Osteoblast (primary cell): ENCODE results near the gene C9. TPM values are rescaled to one million over a fixed set of nuclear protein-coding genes. Genes with fewer than 3 reads are reported as not detected.

Experiments
- DNase-seq: peaks from one replicate; pipeline ENCODE4 v3.0.0; 2011; ENCODE audit warnings: low spot score, mixed read lengths; ENCODE audit not compliant: insufficient read length; ENCODE audit errors: missing footprints
- H2AFZ ChIP-seq: 2 replicates; pipeline ENCODE4 v1.6.0; 2011; ENCODE audit warnings: mild to moderate bottlenecking, low read length
- H3K27ac ChIP-seq: 2 replicates; pipeline ENCODE4 v1.5.1; 2011; ENCODE audit warnings: mild to moderate bottlenecking, low read depth, low read length, moderate library complexity
- H3K27me3 ChIP-seq: 2 replicates; pipeline ENCODE4 v1.6.0; 2012; ENCODE audit warnings: mild to moderate bottlenecking, control low read depth, inconsistent platforms, low read length, moderate library complexity; ENCODE audit not compliant: insufficient read depth
- H3K36me3 ChIP-seq: 2 replicates; pipeline ENCODE4 v1.5.1; 2011; ENCODE audit warnings: mild to moderate bottlenecking, low read length, control low read depth, moderate library complexity; ENCODE audit not compliant: insufficient read depth
- H3K4me1 ChIP-seq: 2 replicates; pipeline ENCODE4 v1.5.1; 2011; ENCODE audit warnings: mild to moderate bottlenecking, low read length, control low read depth, moderate library complexity; ENCODE audit not compliant: insufficient read depth
- H3K4me2 ChIP-seq: 2 replicates; pipeline ENCODE4 v1.6.0; 2011; ENCODE audit warnings: mild to moderate bottlenecking, low read length; ENCODE audit not compliant: insufficient read depth
- H3K4me3 ChIP-seq: fragments of 200-600 bp; sonication (generic); 3 replicates; pipeline ENCODE4 v1.5.1; 2012; ENCODE audit warnings: mild to moderate bottlenecking, low read length, inconsistent platforms; ENCODE audit not compliant: insufficient read depth
- H3K79me2 ChIP-seq: 2 replicates; pipeline ENCODE4 v1.6.0; 2012; ENCODE audit warnings: mild to moderate bottlenecking, low read length, control low read depth, inconsistent platforms; ENCODE audit not compliant: insufficient read depth
- H3K9me3 ChIP-seq: 2 replicates; pipeline ENCODE4 v1.5.1; 2011; ENCODE audit warnings: low read depth, low read length, control low read depth
- H4K20me1 ChIP-seq: 2 replicates; pipeline ENCODE4 v1.6.0; 2012; ENCODE audit warnings: mild to moderate bottlenecking, low read length, control low read depth; ENCODE audit not compliant: insufficient read depth
- total RNA-seq: library from RNA; depleted of rRNA; stranded (reverse); fragments of >200 nt; gene quantifications from 2 replicates; pipeline ENCODE4 v1.2.3, GENCODE V29; 2012
- TF ChIP-seq, protein P1 (sequence below): IDR thresholded peaks from 2 replicates; pipeline ENCODE4 v1.5.1; 2011; ENCODE audit warnings: mild to moderate bottlenecking, low read depth, low read length, moderate library complexity; ENCODE audit errors: extremely low read depth

C9 gene
- total RNA-seq, 1 donor, result 0.36 TPM

GRCh38 chr5:39369123-39369815 is 5.0 kb upstream of the C9 start:
- H3K9me3 ChIP-seq, result no peaks in the 10 kb centered on the region
- no peak overlapping the region for H3K27ac ChIP-seq
- H3K79me2 ChIP-seq, result no peaks in the 10 kb centered on the region
- peaks cover 5% of the 10 kb centered on the region for H4K20me1 ChIP-seq
- H2AFZ ChIP-seq, result no peak overlapping the region
- no peak for DNase-seq
- no peaks in the 10 kb centered on the region for H3K4me1 ChIP-seq
- no peaks in the 10 kb centered on the region for H3K27me3 ChIP-seq
- peaks cover 47% of the 10 kb centered on the region for H3K36me3 ChIP-seq
- H3K4me3 ChIP-seq, result no peak overlapping the region
- no peak overlapping the region for H3K4me2 ChIP-seq
- TF ChIP-seq, protein P1, sequence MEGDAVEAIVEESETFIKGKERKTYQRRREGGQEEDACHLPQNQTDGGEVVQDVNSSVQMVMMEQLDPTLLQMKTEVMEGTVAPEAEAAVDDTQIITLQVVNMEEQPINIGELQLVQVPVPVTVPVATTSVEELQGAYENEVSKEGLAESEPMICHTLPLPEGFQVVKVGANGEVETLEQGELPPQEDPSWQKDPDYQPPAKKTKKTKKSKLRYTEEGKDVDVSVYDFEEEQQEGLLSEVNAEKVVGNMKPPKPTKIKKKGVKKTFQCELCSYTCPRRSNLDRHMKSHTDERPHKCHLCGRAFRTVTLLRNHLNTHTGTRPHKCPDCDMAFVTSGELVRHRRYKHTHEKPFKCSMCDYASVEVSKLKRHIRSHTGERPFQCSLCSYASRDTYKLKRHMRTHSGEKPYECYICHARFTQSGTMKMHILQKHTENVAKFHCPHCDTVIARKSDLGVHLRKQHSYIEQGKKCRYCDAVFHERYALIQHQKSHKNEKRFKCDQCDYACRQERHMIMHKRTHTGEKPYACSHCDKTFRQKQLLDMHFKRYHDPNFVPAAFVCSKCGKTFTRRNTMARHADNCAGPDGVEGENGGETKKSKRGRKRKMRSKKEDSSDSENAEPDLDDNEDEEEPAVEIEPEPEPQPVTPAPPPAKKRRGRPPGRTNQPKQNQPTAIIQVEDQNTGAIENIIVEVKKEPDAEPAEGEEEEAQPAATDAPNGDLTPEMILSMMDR, result no peak

GRCh38 chr5:39368116-39368515 is 3.8 kb upstream of the C9 start:
- TF ChIP-seq, protein P1, result no peak
- Histone ChIP-seq H3K27ac (no peak overlapping the region), H3K79me2 (no peaks in the 10 kb centered on the region), H3K36me3 (peaks cover 36% of the 10 kb centered on the region), H4K20me1 (peaks cover 5% of the 10 kb centered on the region), H3K4me3 (no peak overlapping the region), H3K4me1 (no peaks in the 10 kb centered on the region), H3K27me3 (no peaks in the 10 kb centered on the region), H3K9me3 (no peaks in the 10 kb centered on the region), H3K4me2 (no peak overlapping the region), H2AFZ (no peak overlapping the region)
- DNase-seq, result no peak

GRCh38 chr5:39367711-39368110 is 3.4 kb upstream of the C9 start:
- Histone ChIP-seq H3K27me3 (no peaks in the 10 kb centered on the region), H3K4me3 (no peak overlapping the region), H3K79me2 (no peaks in the 10 kb centered on the region), H3K36me3 (peaks cover 32% of the 10 kb centered on the region), H3K27ac (no peak overlapping the region), H3K4me1 (no peaks in the 10 kb centered on the region), H3K4me2 (no peak overlapping the region), H3K9me3 (no peaks in the 10 kb centered on the region), H2AFZ (no peak overlapping the region), H4K20me1 (peaks cover 5% of the 10 kb centered on the region)
- TF ChIP-seq, protein P1, result no peak
- no peak for DNase-seq

GRCh38 chr5:39363217-39363616 is 1.1 kb downstream of the C9 start:
- no peak overlapping the region for H3K27ac ChIP-seq
- no peaks in the 10 kb centered on the region for H3K9me3 ChIP-seq
- no peak overlapping the region for H3K4me2 ChIP-seq
- no peak overlapping the region for H2AFZ ChIP-seq
- TF ChIP-seq, protein P1, result no peak
- no peaks in the 10 kb centered on the region for H3K79me2 ChIP-seq
- DNase-seq, result no peak
- H3K36me3 ChIP-seq, result no peaks in the 10 kb centered on the region
- H3K4me1 ChIP-seq, result peaks cover 3% of the 10 kb centered on the region
- H3K27me3 ChIP-seq, result no peaks in the 10 kb centered on the region
- no peaks in the 10 kb centered on the region for H4K20me1 ChIP-seq
- H3K4me3 ChIP-seq, result no peak overlapping the region
